Peyer's patch (tissue), 4 donors: ENCODE measurements around the gene CCL18.
"Not testable (repeated sequence)": the region's sequence is repeated elsewhere in the genome, so short reads cannot be mapped to it uniquely, and the experiment has no call there.

Source experiments
- CTCF ChIP-seq, 6 experiments: fragments of 450-650 bp in 4 of 6; fragments of 200-600 bp in 2 of 6; sonication (generic) in 1 of 6; IDR thresholded peaks; one replicate each; pipeline ENCODE4 v1.5.1; 2017 to 2019; ENCODE audit warnings: antibody characterized with exemption in 6 of 6, mild to moderate bottlenecking in 3 of 6, moderate library complexity in 1 of 6
- POLR2A ChIP-seq, 2 donors: fragments of 450-650 bp; IDR thresholded peaks; one replicate each; pipeline ENCODE4 v1.5.1; 2017; ENCODE audit warnings: antibody characterized with exemption in 2 of 2, mild to moderate bottlenecking in 2 of 2, moderate library complexity in 2 of 2

GRCh38 chr17:36113131-36113530, 49.1 kb downstream of the CCL18 start:
- not testable (repeated sequence) for TF ChIP-seq CTCF, POLR2A (IDR thresholded peaks at IDR 0.05)
